HEK293 (cell line): ENCODE data around the gene SURF4.
A peak's percentile ranks its signal among the peaks of the same experiment; 100 is the strongest.

Source experiments
- ATF2 ChIP-seq: fragments of 450-650 bp; formaldehyde crosslinking; IDR thresholded peaks from 2 replicates; pipeline ENCODE4 v1.5.1; 2016; ENCODE audit warnings: missing biosample characterization, missing genetic modification characterization, low read depth
- BCL11A ChIP-seq: fragments of 450-650 bp; formaldehyde crosslinking; IDR thresholded peaks from 2 replicates; pipeline ENCODE4 v1.5.1; 2016; ENCODE audit warnings: low read depth, missing biosample characterization, missing genetic modification characterization
- HOXD13 ChIP-seq: sonication (generic); formaldehyde crosslinking; IDR thresholded peaks from 2 replicates; pipeline ENCODE4 v1.8.0; 2022; ENCODE audit warnings: missing genetic modification reagents, borderline replicate concordance
- INSM2 ChIP-seq: fragments of 450-650 bp; formaldehyde crosslinking; IDR thresholded peaks from 2 replicates; pipeline ENCODE4 v1.5.1; 2016; ENCODE audit warnings: missing biosample characterization, missing genetic modification characterization
- KLF10 ChIP-seq: fragments of 450-650 bp; IDR thresholded peaks from 2 replicates; pipeline ENCODE4 v1.5.1; 2018; ENCODE audit warnings: missing biosample characterization, mild to moderate bottlenecking, missing genetic modification characterization
- KLF7 ChIP-seq: fragments of 450-650 bp; formaldehyde crosslinking; IDR thresholded peaks from 2 replicates; pipeline ENCODE4 v1.5.1; 2016; ENCODE audit warnings: missing biosample characterization, missing genetic modification characterization, borderline replicate concordance
- KLF9 ChIP-seq: fragments of 450-650 bp; formaldehyde crosslinking; IDR thresholded peaks from 2 replicates; pipeline ENCODE4 v1.5.1; 2016; ENCODE audit warnings: missing biosample characterization, missing genetic modification characterization, low read depth
- SCRT2 ChIP-seq: fragments of 450-650 bp; formaldehyde crosslinking; IDR thresholded peaks from 2 replicates; pipeline ENCODE4 v1.5.1; 2016; ENCODE audit warnings: missing biosample characterization, missing genetic modification characterization
- SETDB1 ChIP-seq: IDR thresholded peaks from one replicate; pipeline ENCODE4 v1.6.1; 2017; ENCODE audit warnings: mild to moderate bottlenecking, low read length, moderate library complexity, mixed read lengths; ENCODE audit not compliant: insufficient read length
- ZBTB17 ChIP-seq: fragments of 450-650 bp; formaldehyde crosslinking; IDR thresholded peaks from 2 replicates; pipeline ENCODE4 v1.5.1; 2016; ENCODE audit warnings: missing biosample characterization, missing genetic modification characterization
- ZBTB20 ChIP-seq: fragments of 450-650 bp; formaldehyde crosslinking; IDR thresholded peaks from 2 replicates; pipeline ENCODE4 v1.5.1; 2016; ENCODE audit warnings: missing biosample characterization, missing genetic modification characterization
- ZNF10 ChIP-seq: fragments of 450-650 bp; formaldehyde crosslinking; IDR thresholded peaks from 2 replicates; pipeline ENCODE4 v1.5.1; 2017; ENCODE audit warnings: missing biosample characterization, missing genetic modification characterization
- ZNF132 ChIP-seq: fragments of 450-650 bp; formaldehyde crosslinking; IDR thresholded peaks from 2 replicates; pipeline ENCODE4 v1.5.1; 2017; ENCODE audit warnings: missing biosample characterization, missing genetic modification characterization, borderline replicate concordance
- ZNF24 ChIP-seq: fragments of 450-650 bp; formaldehyde crosslinking; IDR thresholded peaks from 2 replicates; pipeline ENCODE4 v1.5.1; 2016; ENCODE audit warnings: missing biosample characterization, missing genetic modification characterization
- ZNF362 ChIP-seq: fragments of 450-650 bp; formaldehyde crosslinking; IDR thresholded peaks from 2 replicates; pipeline ENCODE4 v1.5.1; 2016; ENCODE audit warnings: missing biosample characterization, missing genetic modification characterization
- ZNF366 ChIP-seq: fragments of 450-650 bp; formaldehyde crosslinking; conservative IDR thresholded peaks from 2 replicates; pipeline ENCODE4 v1.5.1; 2016; ENCODE audit warnings: missing biosample characterization, missing genetic modification characterization
- ZNF416 ChIP-seq: fragments of 450-650 bp; formaldehyde crosslinking; IDR thresholded peaks from 2 replicates; pipeline ENCODE4 v1.5.1; 2016; ENCODE audit warnings: missing biosample characterization, missing genetic modification characterization
- ZNF423 ChIP-seq: fragments of 450-650 bp; formaldehyde crosslinking; IDR thresholded peaks from 2 replicates; pipeline ENCODE4 v1.5.1; 2016; ENCODE audit warnings: missing biosample characterization, missing genetic modification characterization
- ZNF433 ChIP-seq: fragments of 450-650 bp; formaldehyde crosslinking; IDR thresholded peaks from 2 replicates; pipeline ENCODE4 v1.5.1; 2016; ENCODE audit warnings: missing biosample characterization, missing genetic modification characterization, low read depth
- ZNF449 ChIP-seq: fragments of 450-650 bp; formaldehyde crosslinking; IDR thresholded peaks from 2 replicates; pipeline ENCODE4 v1.5.1; 2017; ENCODE audit warnings: missing biosample characterization, mild to moderate bottlenecking, missing genetic modification characterization, moderate library complexity
- ZNF514 ChIP-seq: fragments of 450-650 bp; formaldehyde crosslinking; IDR thresholded peaks from 2 replicates; pipeline ENCODE4 v1.5.1; 2016; ENCODE audit warnings: missing biosample characterization, missing genetic modification characterization
- ZNF521 ChIP-seq: fragments of 450-650 bp; formaldehyde crosslinking; IDR thresholded peaks from 2 replicates; pipeline ENCODE4 v1.5.1; 2017; ENCODE audit warnings: missing biosample characterization, mild to moderate bottlenecking, missing genetic modification characterization
- ZNF544 ChIP-seq: fragments of 450-650 bp; formaldehyde crosslinking; IDR thresholded peaks from 2 replicates; pipeline ENCODE4 v1.5.0; 2017; ENCODE audit warnings: missing biosample characterization, missing genetic modification characterization
- ZNF560 ChIP-seq: fragments of 450-650 bp; formaldehyde crosslinking; IDR thresholded peaks from 2 replicates; pipeline ENCODE4 v1.5.1; 2017; ENCODE audit warnings: missing biosample characterization, missing genetic modification characterization, borderline replicate concordance
- ZNF561 ChIP-seq: fragments of 450-650 bp; IDR thresholded peaks from 2 replicates; pipeline ENCODE4 v1.5.1; 2018; ENCODE audit warnings: missing biosample characterization, missing genetic modification characterization, borderline replicate concordance
- ZNF585B ChIP-seq: fragments of 450-650 bp; formaldehyde crosslinking; IDR thresholded peaks from 2 replicates; pipeline ENCODE4 v1.5.1; 2016; ENCODE audit warnings: missing biosample characterization, missing genetic modification characterization
- ZNF610 ChIP-seq: fragments of 450-650 bp; formaldehyde crosslinking; IDR thresholded peaks from 2 replicates; pipeline ENCODE4 v1.5.1; 2016; ENCODE audit warnings: missing biosample characterization, missing genetic modification characterization, borderline replicate concordance
- ZNF791 ChIP-seq: fragments of 450-650 bp; formaldehyde crosslinking; IDR thresholded peaks from 2 replicates; pipeline ENCODE4 v1.5.1; 2016; ENCODE audit warnings: missing biosample characterization, missing genetic modification characterization
- ZSCAN23 ChIP-seq: fragments of 450-650 bp; formaldehyde crosslinking; IDR thresholded peaks from 2 replicates; pipeline ENCODE4 v1.5.1; 2016; ENCODE audit warnings: missing biosample characterization, missing genetic modification characterization
- TF ChIP-seq, protein P1 (sequence below): fragments of 450-650 bp; formaldehyde crosslinking; conservative IDR thresholded peaks from 2 replicates; pipeline ENCODE4 v1.5.1; 2016; ENCODE audit warnings: low read depth, missing biosample characterization, missing genetic modification characterization
- TF ChIP-seq, protein P2 (sequence below): IDR thresholded peaks from 2 replicates; pipeline ENCODE4 v1.6.1; 2011; ENCODE audit warnings: mild to moderate bottlenecking, low read depth, low read length, borderline replicate concordance

The SURF4 gene

DNA sequence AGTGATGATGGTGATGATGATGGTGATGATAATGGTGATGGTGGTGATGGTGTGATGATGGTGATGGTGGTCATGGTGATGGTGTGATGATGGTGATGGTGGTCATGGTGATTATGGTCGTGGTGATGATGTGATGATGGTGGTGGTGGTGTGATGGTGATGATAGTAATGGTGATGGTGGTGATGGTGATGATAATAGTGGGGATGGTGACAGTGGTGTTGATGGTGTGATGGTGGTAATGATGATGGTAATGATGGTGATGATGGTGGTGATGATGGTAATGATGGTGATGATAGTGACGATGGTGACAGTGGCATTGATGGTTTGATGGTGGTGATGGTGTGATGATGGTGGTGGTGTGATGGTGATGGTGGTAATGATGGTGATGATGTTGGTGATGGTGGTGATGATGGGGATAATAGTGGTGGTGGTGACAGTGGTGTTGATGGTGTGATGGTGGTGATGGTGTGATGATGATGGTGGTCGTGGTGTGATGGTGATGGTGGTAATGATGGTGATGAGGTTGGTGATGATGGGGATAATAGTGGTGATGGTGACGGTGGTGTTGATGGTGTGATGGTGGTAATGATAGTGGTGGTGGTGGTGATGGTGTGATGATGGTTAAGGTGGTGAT is 6.8 kb upstream of the SURF4 start (continued):
- TF ChIP-seq, protein P1, sequence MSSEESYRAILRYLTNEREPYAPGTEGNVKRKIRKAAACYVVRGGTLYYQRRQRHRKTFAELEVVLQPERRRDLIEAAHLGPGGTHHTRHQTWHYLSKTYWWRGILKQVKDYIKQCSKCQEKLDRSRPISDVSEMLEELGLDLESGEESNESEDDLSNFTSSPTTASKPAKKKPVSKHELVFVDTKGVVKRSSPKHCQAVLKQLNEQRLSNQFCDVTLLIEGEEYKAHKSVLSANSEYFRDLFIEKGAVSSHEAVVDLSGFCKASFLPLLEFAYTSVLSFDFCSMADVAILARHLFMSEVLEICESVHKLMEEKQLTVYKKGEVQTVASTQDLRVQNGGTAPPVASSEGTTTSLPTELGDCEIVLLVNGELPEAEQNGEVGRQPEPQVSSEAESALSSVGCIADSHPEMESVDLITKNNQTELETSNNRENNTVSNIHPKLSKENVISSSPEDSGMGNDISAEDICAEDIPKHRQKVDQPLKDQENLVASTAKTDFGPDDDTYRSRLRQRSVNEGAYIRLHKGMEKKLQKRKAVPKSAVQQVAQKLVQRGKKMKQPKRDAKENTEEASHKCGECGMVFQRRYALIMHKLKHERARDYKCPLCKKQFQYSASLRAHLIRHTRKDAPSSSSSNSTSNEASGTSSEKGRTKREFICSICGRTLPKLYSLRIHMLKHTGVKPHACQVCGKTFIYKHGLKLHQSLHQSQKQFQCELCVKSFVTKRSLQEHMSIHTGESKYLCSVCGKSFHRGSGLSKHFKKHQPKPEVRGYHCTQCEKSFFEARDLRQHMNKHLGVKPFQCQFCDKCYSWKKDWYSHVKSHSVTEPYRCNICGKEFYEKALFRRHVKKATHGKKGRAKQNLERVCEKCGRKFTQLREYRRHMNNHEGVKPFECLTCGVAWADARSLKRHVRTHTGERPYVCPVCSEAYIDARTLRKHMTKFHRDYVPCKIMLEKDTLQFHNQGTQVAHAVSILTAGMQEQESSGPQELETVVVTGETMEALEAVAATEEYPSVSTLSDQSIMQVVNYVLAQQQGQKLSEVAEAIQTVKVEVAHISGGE, result no peak
- TF ChIP-seq ZNF791 (no peak), ZNF560 (tag by site-specific recombination) (no peak), ZNF521 (tag by site-specific recombination) (0 out of 2 replicates have a peak, but pooled peaks have one; percentile 91), ZNF416 (no peak), HOXD13 (CRISPR knock-in tag) (no peak), ZNF10 (tag by site-specific recombination) (no peak; the same call in 1 of the 2 replicates), BCL11A (tag by site-specific recombination) (no peak), ZBTB17 (tag by site-specific recombination) (no peak), ZNF544 (tag by site-specific recombination) (no peak), ZNF132 (tag by site-specific recombination) (no peak), SETDB1 (no peak), ZNF514 (tag by site-specific recombination) (no peak), KLF9 (tag by site-specific recombination) (no peak), ZNF433 (tag by site-specific recombination) (no peak), ZNF24 (tag by site-specific recombination) (no peak), ZNF362 (tag by site-specific recombination) (no peak), ATF2 (no peak), KLF7 (no peak), ZNF585B (tag by site-specific recombination) (no peak), INSM2 (tag by site-specific recombination) (no peak), ZNF610 (tag by site-specific recombination) (no peak), ZNF449 (tag by site-specific recombination) (no peak), KLF10 (tag by site-specific recombination) (no peak), ZBTB20 (peak; percentile 28; the same call in 1 of the 2 replicates), ZNF423 (tag by site-specific recombination) (no peak), SCRT2 (no peak), ZSCAN23 (no peak), ZNF561 (no peak), ZNF366 (tag by site-specific recombination) (peak; percentile 65)
- TF ChIP-seq, protein P2, sequence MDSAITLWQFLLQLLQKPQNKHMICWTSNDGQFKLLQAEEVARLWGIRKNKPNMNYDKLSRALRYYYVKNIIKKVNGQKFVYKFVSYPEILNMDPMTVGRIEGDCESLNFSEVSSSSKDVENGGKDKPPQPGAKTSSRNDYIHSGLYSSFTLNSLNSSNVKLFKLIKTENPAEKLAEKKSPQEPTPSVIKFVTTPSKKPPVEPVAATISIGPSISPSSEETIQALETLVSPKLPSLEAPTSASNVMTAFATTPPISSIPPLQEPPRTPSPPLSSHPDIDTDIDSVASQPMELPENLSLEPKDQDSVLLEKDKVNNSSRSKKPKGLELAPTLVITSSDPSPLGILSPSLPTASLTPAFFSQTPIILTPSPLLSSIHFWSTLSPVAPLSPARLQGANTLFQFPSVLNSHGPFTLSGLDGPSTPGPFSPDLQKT, result no peak
